Kidney (tissue), 14 donors: ENCODE data around the gene TRIM26. TPM values are rescaled to one million over a fixed set of nuclear protein-coding genes. Genes with fewer than 3 reads are reported as not detected.

Source experiments
- DNase-seq, 5 donors: peaks; one replicate each; pipeline ENCODE4 v3.0.0-alpha.2; 2013 to 2020
- FAIRE-seq: peaks from 2 replicates; lab custom pipeline; 2012; peaks lifted over from hg19 to GRCh38; lab: Jason Lieb, UNC
- H3K27ac ChIP-seq, 2 donors: one replicate each; pipeline ENCODE4 v1.7.0; 2013; ENCODE audit warnings: low read depth in 2 of 2, low read length in 2 of 2, inconsistent platforms in 1 of 2
- H3K27me3 ChIP-seq: one replicate; pipeline ENCODE4 v1.7.1; 2013; ENCODE audit warnings: low read length, inconsistent platforms; ENCODE audit not compliant: control insufficient read depth, insufficient read depth
- H3K36me3 ChIP-seq, 3 donors: one replicate each; pipeline versions ENCODE4 v1.7.0 to v1.7.1; 2013; ENCODE audit warnings: low read length in 3 of 3, control low read depth in 1 of 3, inconsistent platforms in 1 of 3; ENCODE audit not compliant: insufficient read depth in 3 of 3, control insufficient read depth in 2 of 3
- H3K4me1 ChIP-seq, 3 donors: one replicate each; pipeline versions ENCODE4 v1.7.0 to v1.7.1; 2013; ENCODE audit warnings: low read length in 3 of 3, inconsistent platforms in 1 of 3, low read depth in 1 of 3; ENCODE audit not compliant: control insufficient read depth in 2 of 3, insufficient read depth in 2 of 3
- H3K4me3 ChIP-seq, 3 donors: one replicate each; pipeline versions ENCODE4 v1.7.0 to v1.8.1; 2013; ENCODE audit warnings: low read length in 3 of 3, control low read depth in 1 of 3, inconsistent platforms in 1 of 3
- H3K9ac ChIP-seq, 3 donors: one replicate each; pipeline versions ENCODE4 v1.7.0 to v1.7.1; 2013; ENCODE audit warnings: low read length in 3 of 3, control low read depth in 1 of 3, inconsistent platforms in 1 of 3
- H3K9me3 ChIP-seq, 3 donors: one replicate each; pipeline versions ENCODE4 v1.7.0 to v1.7.1; 2013; ENCODE audit warnings: low read length in 3 of 3, control low read depth in 1 of 3, inconsistent platforms in 1 of 3; ENCODE audit not compliant: control insufficient read depth in 2 of 3, insufficient read depth in 1 of 3
- CTCF ChIP-seq: IDR thresholded peaks from 3 replicates; pipeline ENCODE4 v1.5.1; 2012; ENCODE audit warnings: mild to moderate bottlenecking, moderate library complexity, borderline replicate concordance; ENCODE audit not compliant: insufficient read depth; ENCODE audit errors: extremely low read depth
- intact Hi-C: fragments of 100-400 bp; cut with DNase I; formaldehyde crosslinking; loops from one replicate; pipeline ENCODE4 v1.11.1; 2022
- polyA plus RNA-seq: library from polyadenylated mRNA; stranded (reverse); fragments of 350-450 nt; fragmentation: Illumina TruSeq; extraction: RNeasy Lipid Tissue Mini Kit (QIAGEN cat#74804); gene quantifications from one replicate; pipeline ENCODE4 v1.2.3, GENCODE V29; 2014; ENCODE audit warnings: low read depth, low replicate concordance; ENCODE audit not compliant: insufficient read depth
- total RNA-seq: library from RNA; stranded (reverse); fragmentation: NEBNext Ultra II Directional; extraction: Animal tissue kit (Norgen Biotek cat#: 25700); gene quantifications from one replicate; pipeline ENCODE4 v1.2.1, GENCODE V29; 2021
- donor health status: control.
- donor health status: control.
- donor health status: control.
- donor health status: control.
- donor health status: control.
- donor health status: DM: yes; HTN: yes; CAD: no.
- donor health status: Normal renal cell carcinoma (clear cell type).

Gene TRIM26
- total and polyA plus RNA-seq, 2 donors from 2014 or later: 28.0 to 63.9 TPM

DNA sequence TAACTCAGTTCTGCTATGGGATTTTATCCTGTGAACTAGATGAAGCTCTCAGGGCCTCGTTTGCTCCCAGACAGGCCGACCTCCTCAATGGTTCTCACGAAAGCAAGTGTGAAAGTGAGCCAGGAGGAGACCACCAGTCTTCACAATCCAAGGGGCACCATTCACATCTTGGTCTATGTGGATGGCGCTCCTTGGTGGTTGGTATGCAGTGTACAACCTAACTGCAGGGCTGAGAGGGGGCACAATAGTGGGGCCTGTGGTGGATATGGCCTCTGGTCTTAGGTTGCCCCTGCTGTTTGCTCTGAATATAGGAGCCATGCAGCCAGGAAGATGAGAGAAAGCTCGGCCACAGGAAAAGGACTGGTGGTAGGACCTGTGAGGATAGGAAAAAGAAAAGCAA, 24.7 kb downstream of the TRIM26 start:
- intact Hi-C loops: no loop called here
- H3K27me3 ChIP-seq: no peaks in the 10 kb centered on the region
- no peak for TF ChIP-seq CTCF
- FAIRE-seq (no peak), DNase-seq (no peak)
- no peaks in the 10 kb centered on the region for H3K9me3 ChIP-seq
- H3K27ac ChIP-seq: no peak overlapping the region
- H3K4me3 ChIP-seq: no peak overlapping the region
- no peaks in the 10 kb centered on the region for H3K4me1 ChIP-seq
- H3K9ac ChIP-seq: no peak overlapping the region
- H3K36me3 ChIP-seq: peaks cover 0 to 39% (median 27%) of the 10 kb centered on the region in 3 donors

DNA sequence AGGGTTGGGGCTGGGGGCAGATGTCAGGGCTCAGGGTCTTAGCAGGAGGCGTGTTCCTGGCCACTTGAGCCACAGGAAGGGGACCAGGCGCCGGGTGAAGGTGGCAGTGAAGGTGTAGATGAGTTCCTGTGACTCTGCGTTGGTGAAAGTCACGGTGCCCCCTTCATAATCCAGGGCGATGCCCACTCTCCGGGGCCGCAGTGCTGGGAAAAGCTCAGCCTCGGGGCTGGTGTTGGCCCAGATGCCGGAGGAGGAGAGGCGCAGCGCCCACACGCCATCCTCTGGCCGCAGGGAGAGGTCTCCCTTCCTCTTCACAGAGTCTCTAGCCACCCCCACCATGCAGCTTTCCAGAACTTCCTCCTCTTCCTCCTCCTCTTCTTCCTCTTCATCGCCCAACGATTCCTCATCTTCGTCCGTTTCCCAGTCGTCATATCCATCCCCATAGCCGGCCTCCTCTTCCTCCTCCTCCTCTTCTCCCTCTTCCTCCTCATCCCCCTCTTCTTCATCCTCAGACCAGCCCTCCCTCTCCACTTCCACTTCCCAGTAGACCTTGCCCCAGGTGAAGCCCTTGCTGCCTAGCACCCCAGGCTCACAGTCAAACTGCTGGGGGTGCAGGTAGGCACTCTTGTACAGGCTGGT, 27.2 kb downstream of the TRIM26 start:
- H3K27ac ChIP-seq: no peak overlapping the region
- FAIRE-seq: no peak
- H3K9ac ChIP-seq: no peak overlapping the region
- no peak for DNase-seq
- H3K36me3 ChIP-seq: peaks cover 0 to 36% (median 27%) of the 10 kb centered on the region in 3 donors
- H3K4me1 ChIP-seq: no peaks in the 10 kb centered on the region
- TF ChIP-seq CTCF: no peak
- no peaks in the 10 kb centered on the region for H3K27me3 ChIP-seq
- H3K4me3 ChIP-seq: no peak overlapping the region
- intact Hi-C loops: no loop called here
- no peaks in the 10 kb centered on the region for H3K9me3 ChIP-seq

DNA sequence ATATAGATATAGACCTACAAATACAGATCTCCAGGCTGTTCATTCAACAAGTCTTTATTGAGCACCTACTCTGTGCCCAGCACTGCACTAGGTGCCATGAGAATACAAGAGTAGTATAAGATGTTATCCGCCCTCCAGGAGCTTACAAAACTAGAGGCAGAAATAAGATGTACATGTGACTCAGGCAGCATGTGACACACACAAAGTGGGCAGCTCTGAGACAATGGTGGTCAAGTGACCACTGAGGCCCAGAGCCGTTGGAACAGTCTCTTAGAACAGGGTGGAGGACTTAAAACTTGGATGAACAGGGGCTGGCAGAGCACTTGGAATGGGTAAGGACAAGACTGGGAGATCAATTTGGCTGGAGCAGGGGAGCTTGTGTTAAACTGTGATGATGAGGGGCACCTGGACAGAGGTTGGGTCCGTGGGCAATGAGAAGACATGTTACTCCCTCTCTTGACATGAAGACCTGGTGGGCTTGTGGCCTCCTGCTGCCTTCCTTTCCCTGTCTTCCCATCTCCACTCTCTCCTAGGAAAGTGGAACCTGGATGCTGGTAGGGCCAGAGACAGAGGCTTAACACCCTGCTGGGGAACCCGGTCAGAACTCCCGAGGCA, 28.7 kb downstream of the TRIM26 start:
- FAIRE-seq: no peak
- no peaks in the 10 kb centered on the region for H3K4me1 ChIP-seq
- TF ChIP-seq CTCF: no peak
- intact Hi-C loops: no loop called here
- no peak overlapping the region for H3K27ac ChIP-seq
- H3K27me3 ChIP-seq: no peaks in the 10 kb centered on the region
- peaks cover 0 to 24% (median 15%) of the 10 kb centered on the region in 3 donors for H3K36me3 ChIP-seq
- no peaks in the 10 kb centered on the region for H3K9me3 ChIP-seq
- H3K9ac ChIP-seq: no peak overlapping the region
- no peak overlapping the region for H3K4me3 ChIP-seq
- DNase-seq: no peak
